Glomerular visceral epithelial cell (primary cell): ENCODE data around the gene TNFSF9.
"Not testable (repeated sequence)": the region's sequence is repeated elsewhere in the genome, so short reads cannot be mapped to it uniquely, and the experiment has no call there.

ENCODE experiments used
- DNase-seq: peaks from one replicate; pipeline ENCODE4 v3.0.0-alpha.2; 2016; ENCODE audit errors: extremely low spot score

TNFSF9 gene

GRCh38 chr19:6572217-6572616 lies 41.4 kb downstream of the TNFSF9 start:
- DNase-seq, result no peak

GRCh38 chr19:6573350-6573749 lies 42.5 kb downstream of the TNFSF9 start:
- DNase-seq, result no peak

DNA sequence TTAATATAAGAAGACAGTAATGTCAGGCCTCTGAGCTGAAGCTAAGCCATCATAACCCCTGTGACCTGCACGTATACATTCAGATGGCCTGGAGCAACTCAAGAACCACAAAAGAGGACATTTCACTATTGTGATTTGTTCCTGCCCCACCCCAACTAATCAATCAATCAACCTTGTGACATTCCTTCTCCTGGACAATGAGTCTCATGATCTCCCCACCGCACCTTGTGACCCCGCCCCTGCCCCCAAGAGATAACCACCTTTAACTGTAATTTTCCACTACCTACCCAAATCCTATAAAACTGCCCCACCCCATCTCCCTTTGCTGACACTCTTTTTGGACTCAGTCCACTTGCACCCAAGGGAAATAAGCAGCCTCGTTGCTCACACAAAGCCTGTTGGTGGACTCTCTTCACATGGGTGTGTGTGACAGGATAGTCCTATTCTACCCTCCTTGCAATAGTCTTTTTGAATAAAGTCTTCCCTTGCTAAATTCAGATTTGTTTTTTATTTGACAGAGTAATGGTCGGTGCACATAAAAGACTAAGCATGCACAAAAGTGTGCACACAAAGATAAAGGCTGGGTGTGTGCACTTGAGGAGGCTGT lies 46.1 kb downstream of the TNFSF9 start:
- no peak for DNase-seq

- DNase-seq, result peak; percentile 59
Measured at GRCh38 chr19:6577476-6578125, 46.8 kb downstream of the TNFSF9 start.

- no peak for DNase-seq
Measured at GRCh38 chr19:6579450-6580178, 48.8 kb downstream of the TNFSF9 start.

DNA sequence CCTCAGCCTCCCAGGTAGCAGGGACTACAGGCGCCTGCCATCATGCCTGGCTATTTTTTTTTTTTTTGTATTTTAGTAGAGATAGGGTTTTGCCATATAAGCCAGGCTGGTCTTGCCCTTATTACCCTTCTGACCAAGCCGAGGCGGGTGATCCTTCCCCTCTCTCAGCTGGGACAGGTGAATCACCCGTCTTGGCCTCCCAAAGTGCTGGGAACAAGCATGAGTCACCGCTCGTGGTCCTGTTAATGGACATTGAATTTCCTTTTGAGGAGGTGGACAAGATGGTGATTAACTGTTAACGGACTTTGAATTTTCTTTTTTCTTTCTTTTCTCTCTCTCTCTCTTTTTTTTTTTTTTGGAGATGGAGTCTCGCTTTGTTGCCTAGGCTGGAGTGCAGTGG lies 49.5 kb downstream of the TNFSF9 start:
- peak; percentile 98 for DNase-seq

DNA sequence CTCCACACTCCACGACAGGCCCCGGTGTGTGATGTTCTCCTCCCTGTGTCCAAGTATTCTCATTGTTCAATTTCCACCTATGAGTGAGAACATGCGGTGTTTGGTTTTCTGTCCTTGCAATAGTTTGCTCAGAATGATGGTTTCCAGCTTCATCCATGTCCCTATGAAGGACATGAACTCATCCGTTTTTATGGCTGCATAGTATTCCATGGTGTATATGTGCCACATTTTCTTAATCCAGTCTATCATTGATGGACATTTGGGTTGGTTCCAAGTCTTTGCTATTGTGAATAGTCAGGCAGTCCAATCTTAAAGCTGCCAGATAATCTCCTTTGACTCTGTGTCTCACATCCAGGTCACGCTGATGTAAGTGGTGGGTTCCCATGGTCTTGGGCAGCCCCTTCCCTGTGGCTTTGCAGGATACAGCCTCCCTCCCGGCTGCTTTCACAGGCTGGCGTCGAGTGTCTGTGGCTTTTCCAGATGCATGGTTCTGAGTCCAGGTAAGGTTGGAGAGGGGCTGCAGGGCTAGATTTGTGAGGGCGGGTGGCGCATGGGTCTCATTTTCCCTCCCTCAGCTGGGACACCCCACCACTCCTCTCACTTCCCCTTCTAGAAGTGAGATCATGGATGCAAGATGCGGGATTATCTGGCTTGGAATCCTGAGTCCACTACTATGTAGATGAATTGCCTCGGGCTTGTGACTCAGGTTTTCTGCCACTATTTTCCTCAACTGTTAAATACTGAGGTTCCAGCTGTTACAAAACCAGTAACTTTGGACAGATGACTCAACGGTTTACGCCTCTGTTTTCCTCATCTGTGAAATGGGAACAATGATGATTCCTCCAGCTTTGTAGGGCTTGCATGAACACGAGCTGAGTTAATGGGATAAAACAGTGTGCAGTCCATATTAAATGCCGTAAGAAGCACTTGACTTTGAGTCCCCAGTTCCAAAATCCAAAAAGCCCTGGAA lies 52.0 kb downstream of the TNFSF9 start:
- not testable (repeated sequence) for DNase-seq
